ENCODE measurements around the gene UNC5A.

The UNC5A gene

GRCh38 chr5:176819476-176819875 lies 9.1 kb downstream of the UNC5A start:
- no peak overlapping the region for H3K4me3 ChIP-seq (ENCODE audit: low read depth, low read length)

DNA sequence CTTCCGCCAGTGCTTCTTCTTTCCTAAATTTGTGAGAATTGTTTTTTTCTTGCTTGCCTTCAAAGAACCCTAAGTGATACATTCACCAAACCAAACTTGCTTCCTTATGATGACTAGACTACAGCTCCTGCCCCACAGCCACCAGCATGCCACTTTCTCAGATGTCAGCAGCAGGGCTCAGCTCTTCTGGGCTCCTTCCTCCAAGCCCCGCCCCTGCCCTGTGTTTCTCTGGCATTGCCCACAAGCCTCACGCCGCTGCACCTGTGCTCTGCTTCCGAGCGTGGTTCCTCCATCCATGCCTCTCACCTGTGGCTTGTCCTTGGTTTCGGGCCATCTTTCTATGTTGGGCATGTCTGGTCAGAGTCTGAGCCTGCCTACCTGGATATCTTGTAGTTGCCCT lies 10.6 kb downstream of the UNC5A start:
- H3K4me3 ChIP-seq (ENCODE audit: low read depth, low read length): no peak overlapping the region

GRCh38 chr5:176821441-176821840 lies 11.1 kb downstream of the UNC5A start:
- H3K4me3 ChIP-seq (ENCODE audit: low read depth, low read length): no peak overlapping the region

DNA sequence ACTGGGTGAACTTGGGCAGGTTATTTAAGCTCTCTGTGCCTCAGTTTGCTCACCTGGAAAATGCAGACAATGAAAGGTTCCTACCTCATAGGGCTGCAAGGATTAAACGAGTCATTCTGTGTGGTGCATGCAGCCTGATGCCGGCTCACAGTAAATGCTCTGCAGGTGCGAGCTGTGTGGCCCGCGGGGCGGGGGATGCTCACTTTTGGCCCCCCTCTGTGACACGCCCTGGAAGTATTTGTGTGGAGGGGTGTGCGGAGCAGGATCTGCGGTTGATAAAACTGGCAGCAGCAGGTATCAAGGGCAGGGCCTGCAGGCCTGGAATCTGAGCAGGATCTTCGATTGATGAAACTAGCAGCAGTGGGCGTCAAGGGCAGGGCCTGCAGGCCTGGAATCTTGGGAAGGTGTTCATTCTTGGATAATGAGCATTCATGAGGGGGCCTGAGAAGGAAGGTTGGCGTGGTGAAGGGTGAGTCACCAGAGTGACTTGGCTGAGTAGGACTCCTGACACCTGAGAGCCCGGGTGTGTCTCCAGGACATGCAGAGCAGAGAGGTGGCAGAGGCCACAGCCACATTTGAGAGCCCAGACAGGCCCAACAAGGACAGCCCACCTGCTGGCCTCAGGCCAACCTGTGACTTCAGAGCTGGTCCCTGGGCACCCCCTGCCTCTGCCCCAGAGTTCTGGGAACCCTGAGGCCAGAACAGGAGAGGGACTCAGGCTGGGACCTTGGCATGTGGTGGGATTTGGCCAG lies 11.9 kb downstream of the UNC5A start:
- no peak overlapping the region for H3K4me3 ChIP-seq (ENCODE audit: low read depth, low read length)

- no peak overlapping the region for H3K4me3 ChIP-seq (ENCODE audit: low read depth, low read length)
Measured at GRCh38 chr5:176822793-176823481, 12.6 kb downstream of the UNC5A start.

GRCh38 chr5:176823869-176824412 lies 13.6 kb downstream of the UNC5A start:
- H3K4me3 ChIP-seq (ENCODE audit: low read depth, low read length): no peak overlapping the region

DNA sequence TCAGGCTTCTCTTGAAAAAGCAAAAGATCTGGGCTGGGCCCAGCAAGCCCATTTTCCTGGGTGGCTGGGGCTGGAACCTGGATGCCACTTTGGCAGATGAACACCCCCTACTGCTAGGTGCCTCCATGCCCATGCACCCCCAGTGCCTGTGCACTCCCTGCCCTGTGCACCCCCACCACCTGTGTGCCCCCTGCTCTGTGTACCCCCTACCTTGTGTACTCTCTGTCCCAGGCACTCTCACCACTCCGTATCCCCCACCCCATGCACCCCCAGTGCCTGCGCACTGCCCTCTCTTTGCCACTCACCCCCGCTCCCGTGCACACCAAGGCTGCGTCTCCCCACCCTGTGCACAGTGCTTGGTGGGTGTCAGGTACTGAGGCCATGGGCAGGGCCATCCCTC lies 14.2 kb downstream of the UNC5A start:
- no peak overlapping the region for H3K4me3 ChIP-seq (ENCODE audit: low read depth, low read length)

- no peak overlapping the region for H3K4me3 ChIP-seq (ENCODE audit: low read depth, low read length)
Measured at GRCh38 chr5:176825234-176825633, 14.9 kb downstream of the UNC5A start.

DNA sequence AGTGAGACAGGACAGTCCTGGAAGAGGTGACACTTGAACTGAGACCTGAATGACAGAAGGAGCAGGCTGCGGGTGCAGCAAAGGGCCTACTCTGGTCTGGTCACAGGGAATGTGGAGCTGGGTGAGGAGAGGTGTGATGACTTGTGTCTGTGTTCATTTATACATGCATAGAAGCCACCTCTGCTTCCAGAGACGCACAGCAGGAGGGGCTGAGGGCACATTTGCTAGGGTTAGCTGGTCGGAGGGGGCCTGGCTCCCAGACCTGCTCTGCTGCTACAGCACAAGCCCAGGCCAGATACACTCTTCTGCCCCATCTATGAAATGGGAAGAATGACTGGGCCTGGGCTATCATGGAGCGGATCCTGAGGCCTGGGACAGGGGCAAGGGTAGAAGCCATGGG lies 15.6 kb downstream of the UNC5A start:
- H3K4me3 ChIP-seq (ENCODE audit: low read depth, low read length): no peak overlapping the region

DNA sequence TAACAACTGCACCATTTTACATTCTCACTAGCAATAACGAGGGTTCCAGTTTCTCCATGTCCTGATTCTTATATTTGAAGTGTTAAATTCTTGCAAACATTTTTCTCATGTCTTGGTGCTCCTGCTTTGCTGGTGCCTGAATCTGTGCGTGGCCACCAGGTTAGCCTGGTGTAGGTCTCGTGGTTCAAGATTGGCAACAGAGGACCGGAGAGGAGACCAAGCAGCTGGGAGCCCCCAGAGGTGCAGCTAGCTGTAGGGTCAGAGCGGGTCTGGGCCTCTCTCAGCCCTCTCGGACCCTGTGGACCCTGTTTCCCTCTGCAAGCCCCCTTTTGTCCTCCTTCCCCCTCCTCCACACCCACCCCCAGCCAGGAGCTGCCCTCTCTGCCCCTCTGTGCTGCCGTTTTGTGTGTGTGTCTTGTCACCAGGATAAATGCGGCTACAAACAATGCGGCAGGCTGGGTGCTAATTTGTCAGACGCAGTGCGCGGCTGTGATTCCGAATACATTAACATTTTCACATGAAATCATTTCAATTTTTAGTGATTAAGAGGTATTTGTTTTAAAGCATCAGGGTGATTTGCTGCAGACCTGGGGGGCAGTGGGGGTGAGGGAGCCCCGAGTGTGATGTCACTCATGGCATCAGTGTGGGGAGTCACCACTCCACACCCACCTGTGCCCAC lies 17.5 kb downstream of the UNC5A start:
- no peak overlapping the region for H3K4me3 ChIP-seq (ENCODE audit: low read depth, low read length)

DNA sequence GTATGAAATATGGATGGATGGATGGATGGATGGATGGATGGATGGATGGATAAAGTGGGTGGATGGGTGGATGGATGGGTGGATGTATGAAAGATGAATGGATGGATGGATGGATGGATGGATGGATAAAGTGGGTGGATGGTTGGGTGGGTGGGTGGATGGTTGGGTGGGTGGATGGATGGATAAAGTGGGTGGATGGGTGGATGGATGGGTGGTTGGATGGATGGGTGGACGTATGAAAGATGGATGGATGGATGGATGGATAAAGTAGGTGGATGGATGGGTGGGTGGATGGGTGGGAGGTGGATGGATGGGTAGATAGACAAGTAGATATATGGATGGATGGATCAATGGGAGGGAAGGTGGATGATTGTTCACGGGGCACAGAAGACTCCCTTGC lies 19.0 kb downstream of the UNC5A start:
- H3K4me3 ChIP-seq (ENCODE audit: low read depth, low read length): no peak overlapping the region

- no peak overlapping the region for H3K4me3 ChIP-seq (ENCODE audit: low read depth, low read length)
Measured at GRCh38 chr5:176830422-176830994, 20.1 kb downstream of the UNC5A start.

DNA sequence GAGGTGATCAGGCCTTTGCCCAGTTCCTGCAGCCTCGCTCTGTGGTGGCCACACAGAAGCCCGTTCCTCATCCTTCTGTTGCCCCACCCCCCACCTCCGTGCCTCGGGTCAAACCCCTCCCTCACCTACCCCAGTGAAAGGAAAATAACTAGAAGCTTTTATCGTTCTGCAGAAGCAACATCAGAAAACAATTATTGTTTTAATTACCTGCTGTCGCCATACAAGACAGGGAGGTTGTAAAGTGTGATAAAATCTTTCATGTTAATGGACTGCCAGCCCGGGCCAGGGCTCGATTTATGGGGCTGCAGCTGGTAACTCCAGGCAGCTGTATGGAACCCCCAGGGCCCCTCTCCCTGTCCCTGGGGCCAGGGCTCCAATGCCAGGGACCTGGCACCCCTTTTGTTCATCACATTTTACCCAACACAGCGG lies 20.6 kb downstream of the UNC5A start:
- H3K4me3 ChIP-seq (ENCODE audit: low read depth, low read length): no peak overlapping the region

DNA sequence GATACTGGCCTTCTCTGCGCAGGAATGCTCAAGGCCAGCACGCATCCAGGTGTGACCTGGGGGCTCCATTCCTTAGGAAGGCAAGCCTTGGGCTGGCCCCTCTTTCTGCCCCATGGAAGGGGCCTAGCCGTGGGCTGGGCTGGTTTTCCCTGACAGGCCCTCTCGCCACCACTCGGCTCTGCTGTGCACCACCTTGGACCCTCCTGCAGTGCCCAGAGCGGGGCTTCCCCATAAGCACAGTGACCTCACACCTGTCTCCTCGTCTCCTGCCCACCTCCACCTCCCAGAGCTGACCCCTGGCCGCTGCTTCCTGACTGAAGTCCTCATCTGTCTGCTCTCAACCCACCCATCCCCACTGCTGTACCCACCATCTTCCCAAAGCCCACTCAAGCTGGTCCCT lies 21.1 kb downstream of the UNC5A start:
- no peak overlapping the region for H3K4me3 ChIP-seq (ENCODE audit: low read depth, low read length)

DNA sequence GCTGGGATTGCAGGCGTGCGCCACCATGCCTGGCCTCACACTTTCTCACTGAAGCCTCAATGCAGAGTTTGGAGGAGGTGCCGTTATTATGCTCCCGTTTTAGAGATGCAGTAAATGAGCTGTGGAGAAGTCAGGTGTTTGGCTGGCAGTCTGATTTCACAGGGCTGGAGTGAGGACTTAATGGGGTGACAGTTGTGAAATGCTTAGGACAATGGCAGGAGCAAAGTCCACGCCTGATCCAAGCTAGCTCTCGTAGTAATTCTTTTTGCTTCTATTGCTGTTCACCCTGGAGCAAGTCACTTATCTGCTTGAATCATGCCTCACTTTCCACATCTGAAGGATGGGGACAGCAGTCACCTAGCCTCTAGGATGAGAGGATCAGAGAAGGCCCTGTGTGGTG lies 21.8 kb downstream of the UNC5A start:
- no peak overlapping the region for H3K4me3 ChIP-seq (ENCODE audit: low read depth, low read length)

DNA sequence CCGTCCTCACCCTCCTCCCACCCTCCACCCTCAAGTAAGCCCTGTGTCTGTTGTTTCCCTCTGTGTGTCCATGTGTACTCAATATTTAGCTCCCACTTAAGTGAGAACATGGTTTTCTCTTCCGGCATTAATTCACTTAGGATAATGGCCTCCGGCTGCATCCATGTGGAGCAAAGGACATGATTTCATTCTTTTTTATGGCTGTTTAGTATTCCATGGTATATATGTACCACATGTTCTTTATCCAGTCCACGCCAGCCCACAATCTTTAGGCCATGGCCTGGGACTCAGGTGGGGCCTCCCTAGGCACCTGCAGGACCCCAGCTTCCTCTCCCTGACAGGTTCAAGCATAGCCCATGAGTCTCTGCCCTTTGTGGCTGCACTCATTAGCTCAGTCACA lies 22.9 kb downstream of the UNC5A start:
- H3K4me3 ChIP-seq (ENCODE audit: low read depth, low read length): no peak overlapping the region

- no peak overlapping the region for H3K4me3 ChIP-seq (ENCODE audit: low read depth, low read length)
Measured at GRCh38 chr5:176835918-176836317, 25.6 kb downstream of the UNC5A start.

GRCh38 chr5:176836811-176837706 lies 26.7 kb downstream of the UNC5A start:
- no peak overlapping the region for H3K4me3 ChIP-seq (ENCODE audit: low read depth, low read length)

DNA sequence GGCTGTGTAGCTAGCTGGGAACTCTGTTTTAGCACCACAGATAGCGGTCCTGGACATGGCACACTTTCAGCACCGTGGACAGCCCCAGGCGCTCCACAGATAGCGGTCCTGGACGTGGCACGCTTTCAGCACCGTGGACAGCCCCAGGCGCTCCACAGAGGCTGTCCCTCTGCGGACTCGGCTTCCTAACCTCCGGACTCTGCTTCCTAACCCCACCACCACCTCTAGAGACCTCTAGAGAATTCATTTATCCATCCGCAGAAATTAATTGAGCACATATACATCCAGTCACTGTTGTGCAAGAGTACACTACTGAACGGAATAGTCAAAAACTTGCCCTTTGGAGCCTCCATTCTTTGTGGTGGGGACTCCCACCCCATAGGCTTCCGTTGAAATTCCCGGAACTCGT lies 27.4 kb downstream of the UNC5A start:
- no peak overlapping the region for H3K4me3 ChIP-seq (ENCODE audit: low read depth, low read length)

DNA sequence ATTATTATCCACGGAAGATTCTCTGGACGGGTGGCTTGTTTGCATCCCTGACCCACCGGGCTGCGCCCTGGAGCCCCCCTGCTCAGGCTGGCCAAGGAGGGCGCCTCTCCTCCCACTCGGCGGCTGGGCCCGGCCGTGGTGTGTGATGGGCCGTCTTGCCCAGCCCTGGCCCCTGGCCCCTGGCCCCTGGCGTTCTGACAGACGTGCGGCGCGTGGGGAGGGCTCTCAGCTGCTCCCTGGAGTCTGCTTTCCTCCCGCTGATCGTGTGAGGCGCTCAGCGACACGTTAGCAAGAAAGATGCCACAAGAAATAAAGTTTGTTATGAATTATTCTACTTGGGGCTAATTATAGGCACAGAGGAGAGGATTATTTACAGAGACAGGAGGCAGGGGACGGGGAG lies 33.3 kb downstream of the UNC5A start:
- H3K4me3 ChIP-seq (ENCODE audit: low read depth, low read length): no peak overlapping the region

Data from iPS-11a (cell line).